ENCODE measurements around the gene RPGR.

RPGR gene

GRCh38 chrX:38357747-38358673, 30.7 kb upstream of the RPGR start:
- TF ChIP-seq TOX (CRISPR knock-in tag; IDR thresholded peaks at IDR 0.05; ENCODE audit: borderline replicate concordance) (no peak), ZNF565 (CRISPR knock-in tag; conservative IDR thresholded peaks at IDR 0.05; ENCODE audit: low read depth) (no peak)
- ATAC-seq = no peak

GRCh38 chrX:38356401-38356800, 29.1 kb upstream of the RPGR start:
- TF ChIP-seq TSHZ2 (CRISPR knock-in tag; IDR thresholded peaks at IDR 0.05) (no peak), GLIS3 (CRISPR knock-in tag; IDR thresholded peaks at IDR 0.05) (no peak), ZNF70 (CRISPR knock-in tag; IDR thresholded peaks at IDR 0.05) (no peak), POU6F1 (CRISPR knock-in tag; IDR thresholded peaks at IDR 0.05; ENCODE audit: borderline replicate concordance, low read depth) (no peak), ZFP3 (CRISPR knock-in tag; IDR thresholded peaks at IDR 0.05) (no peak), CSDC2 (CRISPR knock-in tag; IDR thresholded peaks at IDR 0.05) (no peak), TOX (CRISPR knock-in tag; IDR thresholded peaks at IDR 0.05; ENCODE audit: borderline replicate concordance) (no peak)

GRCh38 chrX:38352362-38352761, 25.1 kb upstream of the RPGR start, which contains the start of gene OTC:
Gene OTC (plus strand): TSS chrX:38352604. CDS start chrX:38352697, 93 bp downstream.
- no peak for TF ChIP-seq TOX (CRISPR knock-in tag; IDR thresholded peaks at IDR 0.05; ENCODE audit: borderline replicate concordance)
- no peak for TF ChIP-seq ZFP3 (CRISPR knock-in tag; IDR thresholded peaks at IDR 0.05)
- TF ChIP-seq TCF4 (CRISPR knock-in tag; IDR thresholded peaks at IDR 0.05; ENCODE audit: borderline replicate concordance) = no peak
- no peak for TF ChIP-seq CREB5 (CRISPR knock-in tag; IDR thresholded peaks at IDR 0.05; ENCODE audit: low read depth)
- TF ChIP-seq ZNF8 (CRISPR knock-in tag; IDR thresholded peaks at IDR 0.05) = no peak
- TF ChIP-seq OSR1 (CRISPR knock-in tag; IDR thresholded peaks at IDR 0.05) = no peak

More at GRCh38 chrX:38356401-38356800, 29.1 kb upstream of the RPGR start:
- ATAC-seq = no peak

GRCh38 chrX:38351346-38351745, 24.0 kb upstream of the RPGR start:
- TF ChIP-seq TSHZ2 (CRISPR knock-in tag; IDR thresholded peaks at IDR 0.05) (no peak), PPARA (CRISPR knock-in tag; IDR thresholded peaks at IDR 0.05; ENCODE audit: borderline replicate concordance) (no peak), ISL1 (CRISPR knock-in tag; IDR thresholded peaks at IDR 0.05) (no peak), TCF4 (CRISPR knock-in tag; IDR thresholded peaks at IDR 0.05; ENCODE audit: borderline replicate concordance) (no peak), POU6F1 (CRISPR knock-in tag; IDR thresholded peaks at IDR 0.05; ENCODE audit: borderline replicate concordance, low read depth) (no peak), ZFP30 (CRISPR knock-in tag; IDR thresholded peaks at IDR 0.05) (no peak), TOX (CRISPR knock-in tag; IDR thresholded peaks at IDR 0.05; ENCODE audit: borderline replicate concordance) (no peak), CSDC2 (CRISPR knock-in tag; IDR thresholded peaks at IDR 0.05) (no peak), ESRRG (CRISPR knock-in tag; IDR thresholded peaks at IDR 0.05) (no peak), CSRNP3 (CRISPR knock-in tag; IDR thresholded peaks at IDR 0.05) (no peak)
- ATAC-seq = no peak

More at GRCh38 chrX:38352362-38352761, 25.1 kb upstream of the RPGR start, which contains the start of gene OTC:
- no peak for ATAC-seq
